ENCODE results near the gene HPCAL1. TPM values are rescaled to one million over a fixed set of nuclear protein-coding genes. Genes with fewer than 3 reads are reported as not detected.

The HPCAL1 gene
- total and polyA plus RNA-seq, 2 of the 8 experiments (the other 6 are each of a cell fraction or from before 2014, with no cell fraction given) = 5.8 to 8.6 TPM

GRCh38 chr2:10282611-10283105 is 20.0 kb upstream of the HPCAL1 start (continued):
- TF ChIP-seq BACH1 (IDR thresholded peaks at IDR 0.05; ENCODE audit: low read length) (no peak), POLR2AphosphoS5 (IDR thresholded peaks at IDR 0.05; ENCODE audit: low read depth, low read length) (no peak), CREB1 (IDR thresholded peaks at IDR 0.05) (no peak), HDAC6 (IDR thresholded peaks at IDR 0.05; ENCODE audit: low read depth, low read length) (no peak), NANOG (IDR thresholded peaks at IDR 0.05; ENCODE audit: insufficient read depth, low read depth, low read length, poor library complexity, severe bottlenecking) (no peak), SAP30 (IDR thresholded peaks at IDR 0.05; ENCODE audit: insufficient read depth, insufficient replicate concordance, low read length) (no peak)
